Uterus (tissue), 2 donors: ENCODE measurements around the gene LGALS7.

Source experiments
- POLR2A ChIP-seq, 2 donors: fragments of 450-650 bp; IDR thresholded peaks; one replicate each; pipeline ENCODE4 v1.6.1; 2016; ENCODE audit warnings: antibody characterized with exemption in 2 of 2, mild to moderate bottlenecking in 1 of 2, moderate library complexity in 1 of 2
- TF ChIP-seq, protein P1 (sequence below), 4 experiments: fragments of 200-600 bp in 2 of 4; fragments of 450-650 bp in 2 of 4; sonication (generic) in 2 of 4; IDR thresholded peaks; one replicate each; pipeline ENCODE4 v1.5.1; 2016 to 2019; ENCODE audit warnings: antibody characterized with exemption in 4 of 4, mild to moderate bottlenecking in 2 of 4, moderate library complexity in 1 of 4

DNA sequence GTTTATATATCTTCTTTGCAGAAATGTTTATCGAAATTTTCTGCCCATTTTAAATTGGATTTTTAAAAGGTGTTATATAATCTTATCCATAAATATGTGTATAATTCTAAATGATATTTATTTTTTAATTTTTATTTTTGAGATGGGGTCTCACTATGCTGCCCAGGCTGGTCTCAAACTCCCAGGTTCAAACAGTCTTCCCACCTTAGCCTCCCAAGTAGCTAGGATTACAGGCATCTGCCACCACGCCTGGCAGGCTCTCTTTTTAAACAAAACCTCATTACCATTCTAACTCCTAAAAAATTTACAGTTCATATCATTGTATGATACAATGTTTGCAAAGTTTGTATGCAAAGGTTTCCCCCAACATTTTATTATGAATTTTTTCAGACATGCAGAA lies 22.8 kb upstream of the LGALS7 start:
- TF ChIP-seq, protein P1, sequence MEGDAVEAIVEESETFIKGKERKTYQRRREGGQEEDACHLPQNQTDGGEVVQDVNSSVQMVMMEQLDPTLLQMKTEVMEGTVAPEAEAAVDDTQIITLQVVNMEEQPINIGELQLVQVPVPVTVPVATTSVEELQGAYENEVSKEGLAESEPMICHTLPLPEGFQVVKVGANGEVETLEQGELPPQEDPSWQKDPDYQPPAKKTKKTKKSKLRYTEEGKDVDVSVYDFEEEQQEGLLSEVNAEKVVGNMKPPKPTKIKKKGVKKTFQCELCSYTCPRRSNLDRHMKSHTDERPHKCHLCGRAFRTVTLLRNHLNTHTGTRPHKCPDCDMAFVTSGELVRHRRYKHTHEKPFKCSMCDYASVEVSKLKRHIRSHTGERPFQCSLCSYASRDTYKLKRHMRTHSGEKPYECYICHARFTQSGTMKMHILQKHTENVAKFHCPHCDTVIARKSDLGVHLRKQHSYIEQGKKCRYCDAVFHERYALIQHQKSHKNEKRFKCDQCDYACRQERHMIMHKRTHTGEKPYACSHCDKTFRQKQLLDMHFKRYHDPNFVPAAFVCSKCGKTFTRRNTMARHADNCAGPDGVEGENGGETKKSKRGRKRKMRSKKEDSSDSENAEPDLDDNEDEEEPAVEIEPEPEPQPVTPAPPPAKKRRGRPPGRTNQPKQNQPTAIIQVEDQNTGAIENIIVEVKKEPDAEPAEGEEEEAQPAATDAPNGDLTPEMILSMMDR (IDR thresholded peaks at IDR 0.05) = no peak
- TF ChIP-seq POLR2A (IDR thresholded peaks at IDR 0.05) = no peak
